ENCODE measurements around the gene ZNF358. TPM values are rescaled to one million over a fixed set of nuclear protein-coding genes. Genes with fewer than 3 reads are reported as not detected.

The ZNF358 gene
- 13.5 and 16.9 TPM in 2 replicates for total RNA-seq

DNA sequence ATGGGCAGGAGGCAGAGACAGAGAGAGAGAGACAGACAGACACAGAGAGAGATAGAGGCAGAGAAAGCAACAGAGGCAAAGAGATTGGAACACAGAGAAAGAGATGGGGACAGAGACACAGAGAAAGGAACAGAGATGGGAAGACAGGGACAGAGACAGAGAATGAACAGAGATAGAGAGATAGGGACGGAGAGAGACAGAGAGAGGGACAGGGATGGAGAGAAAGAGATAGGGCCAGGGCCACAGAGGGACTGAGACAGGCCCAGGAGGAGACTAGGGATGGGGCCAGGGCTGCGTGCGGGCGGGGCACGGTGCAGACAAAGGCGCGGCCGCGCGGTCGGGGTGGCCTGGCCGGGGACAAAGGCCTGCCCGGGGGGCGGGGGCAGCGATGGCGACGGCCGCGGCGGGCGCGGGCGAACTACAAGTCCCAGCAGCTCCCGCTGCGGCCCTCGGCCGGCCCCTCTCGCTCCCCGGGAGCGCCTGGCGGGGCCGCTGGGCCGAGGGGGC lies at the start of gene ZNF358:
Gene ZNF358 (plus strand): TSS at position 459 of the 507 bp plus-strand sequence. CDS start 3,140 bp downstream, outside the sequence.
- TF ChIP-seq, protein P1, sequence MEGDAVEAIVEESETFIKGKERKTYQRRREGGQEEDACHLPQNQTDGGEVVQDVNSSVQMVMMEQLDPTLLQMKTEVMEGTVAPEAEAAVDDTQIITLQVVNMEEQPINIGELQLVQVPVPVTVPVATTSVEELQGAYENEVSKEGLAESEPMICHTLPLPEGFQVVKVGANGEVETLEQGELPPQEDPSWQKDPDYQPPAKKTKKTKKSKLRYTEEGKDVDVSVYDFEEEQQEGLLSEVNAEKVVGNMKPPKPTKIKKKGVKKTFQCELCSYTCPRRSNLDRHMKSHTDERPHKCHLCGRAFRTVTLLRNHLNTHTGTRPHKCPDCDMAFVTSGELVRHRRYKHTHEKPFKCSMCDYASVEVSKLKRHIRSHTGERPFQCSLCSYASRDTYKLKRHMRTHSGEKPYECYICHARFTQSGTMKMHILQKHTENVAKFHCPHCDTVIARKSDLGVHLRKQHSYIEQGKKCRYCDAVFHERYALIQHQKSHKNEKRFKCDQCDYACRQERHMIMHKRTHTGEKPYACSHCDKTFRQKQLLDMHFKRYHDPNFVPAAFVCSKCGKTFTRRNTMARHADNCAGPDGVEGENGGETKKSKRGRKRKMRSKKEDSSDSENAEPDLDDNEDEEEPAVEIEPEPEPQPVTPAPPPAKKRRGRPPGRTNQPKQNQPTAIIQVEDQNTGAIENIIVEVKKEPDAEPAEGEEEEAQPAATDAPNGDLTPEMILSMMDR (IDR thresholded peaks at IDR 0.05): no peak
- ATAC-seq (ENCODE audit: low read depth) (peak; percentile 98), DNase-seq (peak; percentile 56)
- Mint-ChIP-seq H3K27me3 (peaks cover 6% of the 10 kb centered on the region), H3K4me1 (peaks cover 12% of the 10 kb centered on the region), H3K36me3 (ENCODE audit: low read depth) (peaks cover 2% of the 10 kb centered on the region), H3K4me3 (peak within 1 kb of the TSS; percentile 76), H3K27ac (peak within 1 kb of the TSS; percentile 79), H3K9me3 (no peaks in the 10 kb centered on the region)
- CTCF ChIA-PET: no interaction called here
- intact Hi-C loops (cut with micrococcal nuclease): loop anchor here (2.0 kb wide), 1 partner anchor 19 kb away; the partner anchor contains the start of gene PNPLA6
- POLR2A ChIA-PET: interaction anchor here (0.9 to 1.4 kb wide), 2 partner anchors 114 to 416 kb away, joined by 3 to 4 read pairs; partner anchors contain the start of gene PET100

DNA sequence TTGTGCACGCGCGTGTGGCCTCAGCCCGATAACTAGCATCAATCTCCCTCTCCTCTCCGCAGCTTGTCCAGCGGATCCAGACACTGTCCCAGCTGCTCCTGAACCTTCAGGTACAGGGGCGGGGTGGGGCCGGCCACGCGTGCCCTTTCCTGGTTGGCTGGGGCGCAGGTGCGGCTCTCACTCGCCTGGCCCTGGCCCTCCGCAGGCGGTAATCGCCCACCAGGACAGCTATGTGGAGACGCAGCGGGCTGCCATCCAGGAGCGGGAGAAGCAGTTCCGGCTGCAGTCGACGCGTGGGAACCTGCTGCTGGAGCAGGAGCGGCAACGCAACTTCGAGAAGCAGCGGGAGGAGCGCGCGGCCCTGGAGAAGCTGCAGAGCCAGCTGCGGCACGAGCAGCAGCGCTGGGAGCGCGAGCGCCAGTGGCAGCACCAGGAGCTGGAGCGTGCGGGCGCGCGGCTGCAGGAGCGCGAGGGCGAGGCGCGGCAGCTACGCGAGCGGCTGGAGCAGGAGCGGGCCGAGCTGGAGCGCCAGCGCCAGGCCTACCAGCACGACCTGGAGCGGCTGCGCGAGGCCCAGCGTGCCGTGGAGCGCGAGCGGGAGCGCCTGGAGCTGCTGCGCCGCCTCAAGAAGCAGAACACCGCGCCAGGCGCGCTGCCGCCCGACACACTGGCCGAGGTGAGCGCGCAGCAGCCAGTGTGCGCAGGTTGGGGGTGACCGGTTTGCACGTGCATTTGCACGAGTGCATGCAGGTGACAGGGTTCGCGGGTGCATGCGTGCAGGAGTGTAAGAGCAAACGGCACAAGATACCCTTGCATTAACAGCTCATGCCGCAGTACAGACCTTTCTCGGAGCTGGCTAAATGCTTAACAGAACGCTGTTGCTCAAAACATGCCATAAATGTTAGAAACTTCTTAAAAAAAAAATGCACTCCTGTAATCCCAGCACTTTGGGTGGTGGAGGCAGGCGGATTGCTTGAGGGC lies 48.6 kb upstream of the ZNF358 start:
- Mint-ChIP-seq H3K27me3 (no peaks in the 10 kb centered on the region), H3K27ac (no peak overlapping the region), H3K36me3 (ENCODE audit: low read depth) (peaks cover 71% of the 10 kb centered on the region), H3K4me1 (peaks cover 7% of the 10 kb centered on the region), H3K4me3 (no peak overlapping the region), H3K9me3 (no peaks in the 10 kb centered on the region)
- CTCF ChIA-PET: no interaction called here
- intact Hi-C loops (cut with micrococcal nuclease): no loop called here
- ATAC-seq (ENCODE audit: low read depth) (no peak), DNase-seq (no peak)
- POLR2A ChIA-PET: interaction anchor here (0.7 kb wide), 1 partner anchor 45 kb away, joined by 3 read pairs; no protein-coding TSS in a partner anchor
- TF ChIP-seq, protein P1 (IDR thresholded peaks at IDR 0.05): no peak

GRCh38 chr19:7468840-7469239 lies 47.1 kb upstream of the ZNF358 start:
- DNase-seq (no peak), ATAC-seq (ENCODE audit: low read depth) (no peak)
- ChIA-PET POLR2A (interaction anchor here (0.6 kb wide), 1 partner anchor 395 kb away, joined by 5 read pairs; no protein-coding TSS in a partner anchor), CTCF (interaction anchor here (0.6 kb wide), 1 partner anchor 17 kb away, joined by 3 read pairs; no protein-coding TSS in a partner anchor)
- peaks cover 66% of the 10 kb centered on the region for H3K36me3 Mint-ChIP-seq (ENCODE audit: low read depth)
- peaks cover 21% of the 10 kb centered on the region for H3K4me1 Mint-ChIP-seq
- TF ChIP-seq, protein P1 (IDR thresholded peaks at IDR 0.05): no peak
- no peak overlapping the region for H3K27ac Mint-ChIP-seq
- H3K27me3 Mint-ChIP-seq: no peaks in the 10 kb centered on the region
- intact Hi-C loops (cut with micrococcal nuclease): no loop called here
- no peaks in the 10 kb centered on the region for H3K9me3 Mint-ChIP-seq
- no peak overlapping the region for H3K4me3 Mint-ChIP-seq

DNA sequence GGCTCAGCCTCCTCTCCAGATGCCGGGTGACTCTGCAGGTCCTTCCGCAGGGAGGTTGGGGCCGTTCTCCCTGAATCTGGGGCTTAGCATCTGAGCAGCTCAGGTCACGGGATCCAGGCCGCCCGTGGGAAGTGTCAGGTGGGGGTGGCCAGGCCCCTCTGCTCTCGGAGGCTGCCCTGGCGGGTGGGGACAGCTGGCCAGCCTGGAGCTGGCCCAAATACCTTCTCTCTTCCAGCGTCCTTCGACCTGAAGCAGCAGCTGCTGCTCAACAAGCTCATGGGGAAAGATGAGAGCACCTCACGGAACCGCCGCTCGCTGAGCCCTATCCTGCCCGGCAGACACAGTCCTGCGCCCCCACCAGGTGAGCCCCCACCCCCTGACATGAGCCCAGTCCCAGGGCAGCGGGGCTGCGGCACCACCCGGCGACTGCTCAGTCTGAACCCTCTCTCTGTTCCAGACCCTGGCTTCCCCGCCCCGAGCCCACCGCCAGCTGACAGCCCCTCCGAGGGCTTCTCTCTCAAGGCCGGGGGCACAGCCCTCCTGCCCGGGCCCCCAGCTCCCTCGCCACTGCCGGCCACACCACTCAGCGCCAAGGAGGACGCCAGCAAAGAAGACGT lies 46.1 kb upstream of the ZNF358 start:
- Mint-ChIP-seq H3K4me1 (peaks cover 24% of the 10 kb centered on the region), H3K4me3 (no peak overlapping the region), H3K36me3 (ENCODE audit: low read depth) (peaks cover 57% of the 10 kb centered on the region), H3K27me3 (no peaks in the 10 kb centered on the region), H3K9me3 (no peaks in the 10 kb centered on the region), H3K27ac (no peak overlapping the region)
- DNase-seq (no peak), ATAC-seq (ENCODE audit: low read depth) (no peak)
- POLR2A ChIA-PET: interaction anchor here (0.5 kb wide), 1 partner anchor 881 kb away, joined by 3 read pairs; no protein-coding TSS in a partner anchor
- TF ChIP-seq, protein P1 (IDR thresholded peaks at IDR 0.05): no peak
- intact Hi-C loops (cut with micrococcal nuclease): loop anchor here (5.0 kb wide), 1 partner anchor 53 kb away; the partner anchor contains the start of gene MCOLN1
- CTCF ChIA-PET: no interaction called here
